ENCODE results near the gene SEPTIN11. TPM values are rescaled to one million over a fixed set of nuclear protein-coding genes. Genes with fewer than 3 reads are reported as not detected.

SEPTIN11 gene
- total and polyA plus RNA-seq, 2 of the 8 experiments (the other 6 are each of a cell fraction or from before 2014, with no cell fraction given) = 32.2 to 110 TPM

DNA sequence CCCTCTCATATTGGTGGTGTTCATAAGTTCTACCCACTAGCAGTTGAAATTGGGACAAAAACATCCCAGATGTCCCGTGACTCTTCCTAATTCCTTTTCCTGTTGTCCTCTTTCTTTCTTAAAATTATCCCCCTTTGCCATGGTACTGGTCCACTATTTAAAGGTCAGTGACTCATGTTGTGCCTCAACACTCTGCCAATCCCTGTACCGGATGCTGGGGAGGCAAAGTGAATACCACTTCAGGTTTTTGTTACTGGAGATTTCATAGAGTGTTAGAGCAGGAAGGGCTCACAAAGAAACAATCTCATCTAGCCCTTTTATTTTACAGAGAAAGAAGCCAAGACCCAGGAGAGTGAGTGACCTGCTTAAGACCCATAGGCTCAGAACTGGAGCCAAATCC, 24.6 kb downstream of the SEPTIN11 start:
- H2BK20ac ChIP-seq (ENCODE audit: low read length) = no peak overlapping the region
- no peak overlapping the region for H3K23ac ChIP-seq (ENCODE audit: insufficient read length)
- no peak overlapping the region for H3K56ac ChIP-seq (replicated peaks; ENCODE audit: insufficient read length, low read depth, low read length)
- H3K18ac ChIP-seq (ENCODE audit: extremely low read depth, low read length) = no peak overlapping the region
- CTCF ChIA-PET (ENCODE audit: partially characterized antibody) = interaction anchor here (1.4 to 1.6 kb wide), 3 partner anchors 9 to 19 kb away, joined by 4 to 5 read pairs (median 5); no protein-coding TSS in a partner anchor
- no peak overlapping the region for H4K8ac ChIP-seq (ENCODE audit: extremely low read depth, insufficient read depth, low read length)
- no peak overlapping the region for H4K5ac ChIP-seq (ENCODE audit: insufficient read length, low read depth, low read length)
- no peaks in the 10 kb centered on the region for H3K9me3 ChIP-seq (ENCODE audit: insufficient read depth in 2 of 2, low read depth in 1 of 2, low read length in 1 of 2)
- H3K4me1 ChIP-seq (replicated peaks in 1 of 4; ENCODE audit: control insufficient read depth in 3 of 4, insufficient read depth in 4 of 4, low read length in 3 of 4) = peaks cover 0 to 14% (median 7%) of the 10 kb centered on the region in 4 experiments; a peak in 5 of 7 replicates
- peaks cover 0 to 48% of the 10 kb centered on the region in 2 experiments; a peak in 2 of 4 replicates for H3K79me2 ChIP-seq (ENCODE audit: control insufficient read depth in 1 of 2, insufficient read depth in 2 of 2, low read length in 2 of 2)
- H2BK120ac ChIP-seq (replicated peaks; ENCODE audit: low read depth, low read length) = no peak overlapping the region
- no peak overlapping the region for H2AFZ ChIP-seq (ENCODE audit: low read length)
- H3K4ac ChIP-seq (replicated peaks; ENCODE audit: insufficient read length, low read depth, low read length) = no peak overlapping the region
- H2BK12ac ChIP-seq (ENCODE audit: low read depth, low read length) = no peak overlapping the region
- H3K9ac ChIP-seq (replicated peaks in 1 of 4; ENCODE audit: extremely low read depth in 1 of 4, low read depth in 3 of 4, low read length in 3 of 4) = no peak overlapping the region
- H3K79me1 ChIP-seq (ENCODE audit: low read depth, low read length) = no peaks in the 10 kb centered on the region; the same call in 1 of the 2 replicates
- H3K36me3 ChIP-seq (ENCODE audit: control insufficient read depth in 2 of 4, insufficient read depth in 4 of 4, low read length in 3 of 4) = no peaks in the 10 kb centered on the region
- no peak overlapping the region for H3K27ac ChIP-seq (ENCODE audit: low read depth, low read length)
- H3K27me3 ChIP-seq (replicated peaks in 1 of 4; ENCODE audit: control insufficient read depth in 3 of 4, extremely low read depth in 1 of 4, insufficient read depth in 3 of 4, low read length in 3 of 4) = no peaks in the 10 kb centered on the region
- POLR2A ChIA-PET (ENCODE audit: partially characterized antibody) = no interaction called here
- FAIRE-seq (no peak), DNase-seq (ENCODE audit: low read depth in 1 of 2, low spot score in 2 of 2) (no peak)
- no peak overlapping the region for H3K4me3 ChIP-seq (ENCODE audit: extremely low read depth in 1 of 4, insufficient read depth in 2 of 4, low read depth in 3 of 4, low read length in 4 of 4)
- H2BK15ac ChIP-seq (ENCODE audit: low read length) = no peak overlapping the region
- no peak overlapping the region for H3K14ac ChIP-seq (ENCODE audit: insufficient read length)
- no peaks in the 10 kb centered on the region; the same call in 1 of the 2 replicates for H3K23me2 ChIP-seq (ENCODE audit: low read depth, low read length)
- no peak overlapping the region for H3K4me2 ChIP-seq (ENCODE audit: insufficient read depth in 1 of 2, low read depth in 2 of 2, low read length in 2 of 2)
- no peak overlapping the region for H4K91ac ChIP-seq (replicated peaks; ENCODE audit: insufficient read length, low read length)
- no peak overlapping the region for H2BK5ac ChIP-seq (ENCODE audit: low read depth, low read length)
- WGBS, 2 experiments (ENCODE audit: extremely low coverage in 1 of 2, insufficient coverage in 1 of 2, insufficient read length in 1 of 2, insufficient replicate concordance in 2 of 2, low coverage in 1 of 2, low lambda C conversion rate in 2 of 2, missing lambda C conversion rate in 1 of 2) = 95% methylated on average over 2 of the region's 2 CpGs; no CpG with 5 or more reads in 1 of the 2 experiments
- no peak overlapping the region for H2AK5ac ChIP-seq (ENCODE audit: low read depth, low read length)
- H4K20me1 ChIP-seq (replicated peaks in 1 of 2; ENCODE audit: control insufficient read depth in 1 of 2, insufficient read depth in 2 of 2, low read length in 2 of 2) = peaks cover 0 to 2% of the 10 kb centered on the region in 2 experiments
- TF ChIP-seq ASH2L (IDR thresholded peaks at IDR 0.05; ENCODE audit: low read length) = no peak
- no peak for TF ChIP-seq YY1 (IDR thresholded peaks at IDR 0.05; ENCODE audit: low read depth, low read length)
- TF ChIP-seq BACH1 (IDR thresholded peaks at IDR 0.05; ENCODE audit: low read length) = no peak
- TF ChIP-seq RXRA (IDR thresholded peaks at IDR 0.05; ENCODE audit: insufficient read depth, low read depth, low read length) = no peak
- no peak for TF ChIP-seq SIN3A (conservative IDR thresholded peaks at IDR 0.05 in 1 of 2, IDR thresholded peaks at IDR 0.05 in 1 of 2; ENCODE audit: low read depth in 1 of 2, low read length in 2 of 2)
- no peak for TF ChIP-seq RAD21 (IDR thresholded peaks at IDR 0.05 in 1 of 2, conservative IDR thresholded peaks at IDR 0.05 in 1 of 2; ENCODE audit: low read depth in 2 of 2, low read length in 2 of 2)
- no peak for TF ChIP-seq EZH2 (IDR thresholded peaks at IDR 0.05; ENCODE audit: low read depth, low read length, severe bottlenecking)
- TF ChIP-seq MAFK (IDR thresholded peaks at IDR 0.05; ENCODE audit: low read depth, low read length) = no peak
- TF ChIP-seq SIRT6 (IDR thresholded peaks at IDR 0.05; ENCODE audit: low read length) = no peak
- no peak for TF ChIP-seq JUN (IDR thresholded peaks at IDR 0.05; ENCODE audit: low read depth, low read length)
- no peak for TF ChIP-seq FOSL1 (IDR thresholded peaks at IDR 0.05; ENCODE audit: insufficient read depth, low read depth, low read length)
- TF ChIP-seq CTBP2 (IDR thresholded peaks at IDR 0.05; ENCODE audit: borderline replicate concordance, insufficient read depth, insufficient read length, low read length) = no peak
- TF ChIP-seq TBP (IDR thresholded peaks at IDR 0.05; ENCODE audit: low read depth, low read length) = no peak
- no peak for TF ChIP-seq HDAC6 (IDR thresholded peaks at IDR 0.05; ENCODE audit: low read depth, low read length)
